Head of caudate nucleus (tissue), 42 donors: Measurements from ENCODE around the gene ZNF646.

Experiments
- DNase-seq, 42 donors: peaks; one replicate each; pipeline versions ENCODE4 v3.0.0 to v3.0.0-alpha.2; 2020 to 2021; ENCODE audit warnings: mixed read lengths in 7 of 42
- intact Hi-C: fragments of 100-400 bp; cut with DNase I; formaldehyde crosslinking; loops from one replicate; pipeline ENCODE4 v1.15.0; 2022

Gene ZNF646

DNA sequence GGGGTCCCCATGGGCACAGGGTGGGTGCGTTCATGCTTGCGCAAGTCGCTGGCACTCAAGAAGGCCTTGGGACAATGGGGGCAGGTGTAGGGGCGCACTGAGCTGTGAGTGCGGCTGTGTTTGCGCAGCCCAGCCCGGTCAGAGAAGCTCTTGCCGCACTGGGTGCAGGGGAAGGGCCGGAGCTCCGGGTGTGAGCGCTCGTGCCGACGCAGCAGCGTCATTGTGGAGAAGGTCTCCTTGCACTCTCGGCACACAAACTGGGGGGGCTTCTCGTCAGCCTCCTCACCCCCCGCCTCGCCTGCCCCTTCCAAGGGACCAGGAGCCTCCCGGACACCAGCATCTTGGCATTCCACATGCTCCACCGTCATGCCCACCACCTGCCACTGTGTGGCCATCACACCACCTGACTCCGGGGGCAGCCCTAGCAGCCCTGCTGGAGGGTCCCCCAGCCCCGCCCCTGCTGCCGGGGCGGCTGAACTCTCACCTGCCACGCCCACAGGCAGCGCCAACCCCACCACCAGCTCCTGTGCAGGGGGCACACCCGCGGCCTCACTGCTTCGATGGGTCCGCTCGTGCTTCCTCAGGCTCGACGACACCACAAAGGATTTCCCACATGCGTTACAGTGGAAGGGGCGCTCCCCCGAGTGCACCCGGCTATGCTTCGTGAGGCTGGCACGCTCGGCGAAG, 13.0 kb upstream of the ZNF646 start:
- intact Hi-C loops: no loop called here
- DNase-seq: no peak

DNA sequence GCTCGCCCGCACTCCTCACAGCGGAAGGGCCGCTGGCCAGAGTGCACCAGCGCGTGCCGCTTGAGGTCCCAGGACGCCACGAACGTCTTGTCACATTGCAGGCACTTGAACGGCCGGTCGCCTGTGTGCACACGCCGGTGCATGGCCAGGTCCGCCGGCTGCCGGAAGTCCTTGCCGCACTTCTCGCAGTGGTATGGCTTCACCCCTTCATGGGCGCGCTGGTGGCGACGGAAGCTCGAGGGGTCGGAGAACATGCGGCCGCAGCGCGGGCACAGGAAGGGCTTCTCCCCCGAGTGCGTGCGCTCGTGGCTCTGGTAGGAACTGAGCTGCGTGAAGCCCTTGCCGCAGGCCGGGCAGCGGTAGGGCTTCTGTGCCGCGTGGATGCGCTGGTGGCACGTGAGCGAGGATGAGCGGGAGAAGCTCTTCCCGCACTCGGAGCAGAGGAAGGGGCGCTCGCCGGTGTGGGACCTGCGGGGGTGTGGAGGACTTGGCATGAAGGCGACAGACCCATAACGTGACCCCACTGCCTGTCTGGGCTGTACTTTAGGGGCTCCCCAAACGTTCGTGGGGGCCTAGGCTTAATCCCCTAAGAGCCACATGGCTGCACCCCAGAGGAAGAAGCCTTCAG, 12.3 kb upstream of the ZNF646 start:
- DNase-seq: no peak
- intact Hi-C loops: no loop called here

DNA sequence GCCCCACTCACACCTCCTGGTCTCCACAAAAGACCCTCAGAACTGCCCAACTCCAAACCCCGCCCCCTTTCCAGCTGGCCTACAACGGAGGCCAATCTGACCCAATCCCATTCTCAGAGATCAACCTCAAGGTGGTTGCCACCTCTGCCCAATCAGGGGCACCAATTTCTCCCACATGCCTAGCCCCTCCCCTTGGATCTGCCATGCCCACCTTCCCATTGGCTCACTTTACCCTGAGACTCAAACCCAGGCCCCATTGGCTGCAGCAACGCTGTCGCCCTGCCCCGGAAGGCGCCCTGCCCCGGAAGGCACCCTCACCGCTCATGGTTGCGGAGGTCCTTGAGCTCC, 10.8 kb upstream of the ZNF646 start:
- no peak for DNase-seq
- intact Hi-C loops: no loop called here

DNA sequence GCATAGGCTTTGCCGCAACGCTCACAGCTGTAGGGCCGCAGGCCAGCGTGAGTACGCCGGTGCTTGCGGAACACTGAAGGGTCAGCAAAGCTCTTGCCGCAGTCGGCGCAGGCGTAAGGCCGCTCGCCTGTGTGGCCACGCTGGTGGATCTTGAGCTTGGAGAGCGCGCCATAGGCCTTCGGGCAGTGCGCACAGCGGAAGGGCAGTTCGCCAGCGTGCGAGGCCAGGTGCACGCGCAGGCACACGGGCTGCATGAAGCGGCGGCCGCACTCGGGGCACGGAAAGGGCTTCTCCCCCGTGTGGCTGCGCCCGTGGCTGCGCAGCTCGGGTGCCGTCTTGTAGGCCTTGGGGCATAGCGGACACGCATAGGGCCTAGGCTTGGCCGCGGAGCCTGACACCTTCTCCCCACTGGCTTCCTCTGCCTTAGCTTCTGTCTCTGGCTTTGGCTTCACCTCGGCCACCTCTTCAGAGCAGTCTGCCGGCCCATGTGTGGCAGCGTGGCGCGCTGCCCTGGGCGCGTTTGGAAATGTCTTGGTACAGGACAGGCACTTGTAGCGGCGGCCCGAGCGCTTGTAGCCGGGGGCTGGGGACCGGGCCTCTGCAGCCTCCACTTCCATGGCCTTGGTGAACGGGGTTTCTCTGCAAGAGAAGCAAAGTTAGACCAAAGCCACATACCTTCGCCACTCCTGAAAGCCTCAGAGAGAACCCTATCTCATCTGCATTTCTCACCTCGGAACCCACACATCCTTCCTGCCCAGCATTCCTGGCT, 10.2 kb upstream of the ZNF646 start:
- no peak for DNase-seq
- intact Hi-C loops: no loop called here

DNA sequence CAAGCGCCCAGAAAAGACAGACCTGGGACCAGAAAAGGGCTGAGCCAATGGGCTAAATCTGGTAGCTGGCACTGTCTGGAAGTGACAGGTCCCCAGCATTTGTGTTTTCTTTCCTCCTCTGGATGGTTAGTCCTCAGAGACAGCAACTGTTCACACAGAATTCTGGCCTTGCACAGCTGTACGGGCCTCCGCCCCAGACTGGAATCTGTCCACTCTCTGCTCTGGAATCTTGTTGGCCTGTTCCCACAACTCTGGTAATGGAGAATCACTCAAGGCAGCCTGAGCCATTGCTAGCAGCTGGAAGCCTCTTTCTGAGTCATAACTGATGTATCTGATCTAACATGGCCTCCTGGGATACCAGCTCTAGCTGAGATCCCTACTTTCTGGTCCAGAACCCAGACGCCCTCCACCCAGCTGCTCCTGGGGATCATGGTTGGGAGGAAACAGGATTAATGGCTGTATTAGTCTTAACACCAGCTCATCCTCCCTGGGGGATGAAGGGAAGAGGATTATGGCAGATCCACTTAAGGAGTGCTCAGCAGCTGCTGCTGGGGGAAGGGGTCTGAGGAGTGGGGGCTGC, 9.2 kb upstream of the ZNF646 start:
- DNase-seq: no peak
- intact Hi-C loops: no loop called here

DNA sequence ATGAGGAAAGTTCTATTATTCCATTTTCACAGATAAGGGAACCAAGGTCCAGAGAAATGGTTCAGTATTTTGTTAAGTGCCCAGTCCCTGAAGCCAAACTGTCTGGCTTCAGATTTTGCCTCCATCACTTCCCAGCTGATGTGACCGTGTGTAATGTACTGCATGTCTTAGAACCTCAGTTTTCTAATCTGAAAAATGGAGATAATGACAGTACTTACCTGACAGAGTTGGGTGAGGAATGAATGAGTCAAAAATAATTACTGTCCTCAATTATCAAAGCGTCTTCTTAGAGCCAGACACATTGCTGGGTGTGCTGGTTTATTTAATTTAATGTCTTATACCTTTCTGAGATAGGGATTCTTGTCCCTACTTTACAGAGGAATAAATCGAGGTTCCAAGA, 6.9 kb upstream of the ZNF646 start:
- DNase-seq: no peak
- intact Hi-C loops: no loop called here

DNA sequence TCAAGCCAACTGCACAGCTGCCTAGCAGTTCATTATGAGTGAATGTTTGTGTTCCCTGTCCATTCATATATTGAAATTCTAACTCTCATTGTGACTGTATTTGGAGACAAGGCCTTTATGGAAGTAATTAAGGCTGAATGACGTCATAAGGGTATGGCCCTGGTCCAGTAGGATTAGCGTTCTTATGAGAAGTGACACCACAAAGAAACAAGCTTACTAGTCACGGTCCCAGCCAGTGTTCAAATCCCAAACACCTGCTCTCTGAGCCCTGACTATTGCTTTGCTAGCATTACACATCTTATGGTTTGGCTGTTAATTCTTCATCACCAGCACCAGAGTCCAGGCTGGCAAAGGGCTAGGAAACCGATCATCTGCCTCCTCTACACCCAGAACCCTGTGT, 2.4 kb upstream of the ZNF646 start:
- intact Hi-C loops: loop anchor here (5.0 kb wide), 1 partner anchor 40 kb away; the partner anchor contains the start of gene STX4
- DNase-seq: no peak

DNA sequence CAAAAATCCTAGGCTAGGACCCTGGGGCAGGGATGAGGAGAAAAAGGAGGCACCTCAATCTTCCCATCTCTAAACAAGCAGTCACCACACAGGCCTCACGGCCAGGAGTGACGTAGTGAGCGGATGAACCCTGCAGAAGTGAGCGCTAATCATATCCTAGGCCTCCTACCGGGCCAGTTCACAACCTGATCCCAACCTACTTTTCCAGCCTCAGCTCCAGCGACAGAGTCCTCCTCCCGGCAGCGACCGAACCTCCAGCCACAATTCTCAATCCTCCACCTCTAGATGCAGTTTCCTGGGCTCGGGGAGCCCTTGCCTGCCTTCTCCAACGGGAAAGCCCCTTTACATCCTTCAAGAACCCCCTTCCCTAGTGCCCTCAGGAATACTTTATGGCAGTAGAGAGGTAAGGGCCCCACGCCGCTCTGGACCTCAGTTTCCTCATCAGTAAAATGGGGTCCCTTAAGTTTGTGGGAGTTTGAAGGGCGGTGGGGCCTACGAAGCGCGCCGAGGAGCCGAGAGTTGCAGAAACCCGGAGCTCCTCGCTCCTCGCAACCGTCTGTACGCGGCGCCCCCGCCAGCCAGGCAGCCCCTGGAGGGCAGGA, 1.6 kb upstream of the ZNF646 start:
- intact Hi-C loops: loop anchor here (5.0 kb wide), 1 partner anchor 40 kb away; the partner anchor contains the start of gene STX4
- DNase-seq: peak in 23 of 42 donors; percentile 3 to 66 (median 39)

DNA sequence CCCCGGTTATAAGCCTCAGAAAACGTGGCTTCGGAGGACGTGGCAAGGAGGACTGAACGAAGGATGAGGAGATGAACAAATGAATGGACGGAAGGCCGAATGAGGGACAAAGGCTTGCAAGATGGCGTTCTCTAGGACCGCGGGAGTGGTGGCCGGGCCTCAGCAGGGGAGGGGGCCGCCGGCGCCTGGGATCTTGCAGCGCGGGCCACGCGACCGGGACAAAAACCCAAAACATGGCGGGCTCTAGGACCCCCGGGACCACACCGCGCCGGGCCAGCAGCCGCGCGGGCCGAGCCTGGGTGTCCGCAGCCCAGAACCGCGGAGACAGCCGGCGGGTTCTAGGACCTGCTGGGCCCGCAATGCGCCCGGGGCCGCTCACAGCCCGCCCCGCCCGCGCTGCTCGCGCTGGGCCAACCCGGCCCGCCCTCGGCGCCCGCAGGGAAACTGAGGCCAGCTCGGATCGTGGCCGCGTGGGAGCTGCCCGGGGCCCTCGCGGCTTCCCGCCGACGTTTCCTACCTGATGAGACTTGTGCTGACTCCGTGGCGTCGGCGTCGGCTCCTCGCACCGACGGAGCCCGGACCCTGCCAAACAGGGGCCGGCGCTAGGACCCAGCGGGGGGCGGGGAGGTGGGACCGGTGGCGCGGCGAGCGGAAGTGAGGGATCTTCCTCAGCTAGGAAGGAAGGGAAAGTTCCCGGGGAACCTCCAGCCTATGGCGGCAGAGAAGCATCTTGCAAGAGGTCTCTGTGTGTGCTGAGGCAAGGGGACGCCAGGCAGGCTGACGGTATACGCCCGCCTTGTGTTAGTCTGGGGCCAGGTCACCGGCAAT, 866 bp upstream of the ZNF646 start:
- DNase-seq: peak; percentile 87 to 98 (median 96)
- intact Hi-C loops: loop anchor here (5.0 kb wide), 1 partner anchor 41 kb away; the partner anchor contains the start of gene STX4

DNA sequence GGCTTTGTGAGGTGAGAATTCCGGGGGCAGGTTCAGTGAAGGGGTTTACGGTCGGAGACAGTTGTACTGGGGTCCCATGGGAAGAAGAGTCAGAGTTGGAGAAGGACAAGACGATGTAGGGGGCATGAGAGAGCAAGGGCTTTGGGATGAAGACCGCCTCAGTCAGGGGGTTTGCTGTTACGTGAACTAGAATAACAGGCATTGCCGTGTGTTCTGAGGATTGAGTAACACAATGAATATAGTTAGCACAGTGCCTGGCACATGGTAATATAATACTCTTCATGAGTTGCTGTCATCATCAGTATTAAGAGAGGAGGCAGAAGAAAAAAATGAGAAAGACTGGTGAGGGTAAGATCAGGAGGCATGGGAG, 577 bp downstream of the ZNF646 start:
- no peak for DNase-seq
- intact Hi-C loops: loop anchor here (5.0 kb wide), 1 partner anchor 42 kb away; the partner anchor contains the start of gene STX4

DNA sequence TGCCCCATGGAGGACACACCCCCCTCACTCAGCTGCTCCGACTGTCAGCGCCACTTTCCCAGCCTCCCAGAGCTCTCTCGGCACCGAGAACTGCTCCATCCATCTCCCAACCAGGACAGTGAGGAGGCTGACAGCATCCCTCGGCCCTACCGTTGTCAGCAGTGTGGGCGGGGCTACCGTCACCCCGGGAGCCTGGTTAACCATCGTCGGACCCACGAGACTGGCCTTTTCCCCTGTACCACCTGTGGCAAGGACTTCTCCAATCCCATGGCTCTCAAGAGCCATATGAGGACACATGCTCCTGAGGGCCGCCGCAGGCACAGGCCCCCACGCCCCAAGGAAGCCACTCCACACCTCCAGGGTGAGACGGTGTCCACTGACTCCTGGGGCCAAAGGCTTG, 2.1 kb downstream of the ZNF646 start:
- intact Hi-C loops: no loop called here
- DNase-seq: no peak

DNA sequence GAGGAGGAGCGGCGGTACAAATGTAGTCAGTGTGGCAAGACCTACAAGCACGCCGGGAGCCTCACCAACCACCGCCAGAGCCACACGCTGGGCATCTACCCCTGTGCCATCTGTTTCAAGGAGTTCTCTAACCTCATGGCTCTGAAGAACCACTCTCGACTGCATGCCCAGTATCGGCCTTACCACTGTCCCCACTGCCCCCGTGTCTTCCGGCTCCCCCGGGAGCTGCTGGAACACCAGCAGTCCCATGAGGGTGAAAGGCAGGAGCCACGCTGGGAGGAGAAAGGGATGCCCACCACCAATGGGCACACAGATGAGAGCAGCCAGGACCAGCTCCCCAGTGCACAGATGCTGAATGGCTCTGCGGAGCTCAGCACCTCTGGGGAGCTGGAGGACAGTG, 2.8 kb downstream of the ZNF646 start:
- DNase-seq: no peak
- intact Hi-C loops: no loop called here

DNA sequence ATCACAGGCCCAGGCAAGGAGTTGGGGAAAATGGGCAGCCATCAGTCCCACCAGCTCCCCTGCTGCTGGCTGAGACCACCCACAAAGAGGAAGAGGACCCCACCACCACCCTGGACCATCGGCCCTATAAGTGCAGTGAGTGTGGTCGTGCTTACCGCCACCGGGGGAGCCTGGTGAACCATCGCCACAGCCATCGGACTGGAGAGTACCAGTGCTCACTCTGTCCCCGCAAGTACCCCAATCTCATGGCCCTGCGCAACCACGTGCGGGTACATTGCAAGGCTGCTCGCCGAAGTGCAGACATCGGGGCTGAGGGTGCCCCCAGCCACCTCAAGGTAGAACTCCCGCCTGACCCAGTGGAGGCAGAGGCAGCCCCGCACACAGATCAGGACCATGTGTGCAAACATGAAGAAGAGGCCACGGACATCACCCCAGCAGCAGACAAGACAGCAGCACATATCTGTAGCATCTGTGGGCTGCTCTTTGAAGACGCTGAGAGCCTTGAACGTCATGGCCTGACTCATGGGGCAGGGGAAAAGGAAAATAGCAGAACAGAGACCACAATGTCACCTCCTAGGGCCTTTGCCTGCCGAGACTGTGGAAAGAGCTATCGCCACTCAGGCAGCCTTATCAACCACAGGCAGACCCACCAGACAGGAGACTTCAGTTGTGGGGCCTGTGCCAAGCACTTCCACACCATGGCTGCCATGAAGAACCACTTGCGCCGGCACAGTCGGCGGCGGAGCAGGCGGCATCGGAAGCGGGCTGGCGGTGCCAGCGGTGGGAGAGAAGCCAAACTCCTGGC, 3.6 kb downstream of the ZNF646 start:
- intact Hi-C loops: no loop called here
- DNase-seq: no peak

DNA sequence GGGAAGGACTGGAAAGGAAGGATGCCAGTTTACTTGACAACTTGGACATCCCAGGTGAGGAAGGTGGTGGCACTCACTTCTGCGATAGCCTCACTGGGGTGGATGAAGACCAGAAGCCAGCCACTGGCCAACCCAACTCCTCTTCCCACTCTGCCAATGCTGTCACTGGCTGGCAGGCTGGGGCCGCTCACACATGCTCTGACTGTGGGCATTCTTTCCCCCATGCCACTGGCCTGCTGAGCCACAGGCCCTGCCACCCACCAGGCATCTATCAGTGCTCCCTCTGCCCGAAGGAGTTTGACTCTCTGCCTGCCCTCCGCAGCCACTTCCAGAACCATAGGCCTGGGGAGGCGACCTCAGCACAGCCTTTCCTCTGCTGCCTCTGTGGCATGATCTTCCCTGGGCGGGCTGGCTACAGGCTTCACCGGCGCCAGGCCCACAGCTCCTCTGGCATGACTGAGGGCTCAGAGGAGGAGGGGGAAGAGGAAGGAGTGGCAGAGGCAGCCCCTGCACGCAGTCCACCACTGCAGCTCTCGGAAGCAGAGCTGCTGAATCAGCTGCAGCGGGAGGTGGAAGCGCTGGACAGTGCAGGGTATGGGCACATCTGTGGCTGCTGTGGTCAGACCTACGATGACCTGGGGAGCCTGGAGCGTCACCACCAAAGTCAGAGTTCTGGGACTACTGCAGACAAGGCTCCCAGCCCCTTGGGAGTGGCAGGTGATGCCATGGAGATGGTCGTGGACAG, 4.5 kb downstream of the ZNF646 start:
- DNase-seq: no peak

DNA sequence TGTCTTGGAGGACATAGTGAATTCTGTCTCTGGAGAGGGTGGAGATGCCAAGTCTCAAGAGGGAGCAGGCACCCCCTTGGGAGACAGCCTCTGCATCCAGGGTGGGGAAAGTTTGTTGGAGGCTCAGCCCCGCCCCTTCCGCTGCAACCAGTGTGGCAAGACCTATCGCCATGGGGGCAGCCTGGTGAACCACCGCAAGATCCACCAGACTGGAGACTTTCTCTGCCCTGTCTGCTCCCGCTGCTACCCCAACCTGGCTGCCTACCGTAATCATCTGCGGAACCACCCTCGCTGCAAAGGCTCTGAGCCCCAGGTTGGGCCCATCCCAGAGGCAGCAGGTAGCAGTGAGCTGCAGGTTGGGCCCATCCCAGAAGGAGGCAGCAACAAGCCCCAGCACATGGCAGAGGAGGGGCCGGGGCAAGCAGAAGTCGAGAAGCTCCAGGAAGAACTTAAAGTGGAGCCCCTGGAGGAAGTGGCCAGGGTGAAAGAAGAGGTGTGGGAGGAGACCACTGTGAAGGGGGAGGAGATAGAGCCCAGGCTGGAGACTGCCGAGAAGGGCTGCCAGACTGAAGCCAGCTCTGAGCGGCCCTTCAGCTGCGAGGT, 5.2 kb downstream of the ZNF646 start:
- no peak for DNase-seq
- intact Hi-C loops: no loop called here

More for the DNA sequence above, 4.5 kb downstream of the ZNF646 start:
- intact Hi-C loops: no loop called here

DNA sequence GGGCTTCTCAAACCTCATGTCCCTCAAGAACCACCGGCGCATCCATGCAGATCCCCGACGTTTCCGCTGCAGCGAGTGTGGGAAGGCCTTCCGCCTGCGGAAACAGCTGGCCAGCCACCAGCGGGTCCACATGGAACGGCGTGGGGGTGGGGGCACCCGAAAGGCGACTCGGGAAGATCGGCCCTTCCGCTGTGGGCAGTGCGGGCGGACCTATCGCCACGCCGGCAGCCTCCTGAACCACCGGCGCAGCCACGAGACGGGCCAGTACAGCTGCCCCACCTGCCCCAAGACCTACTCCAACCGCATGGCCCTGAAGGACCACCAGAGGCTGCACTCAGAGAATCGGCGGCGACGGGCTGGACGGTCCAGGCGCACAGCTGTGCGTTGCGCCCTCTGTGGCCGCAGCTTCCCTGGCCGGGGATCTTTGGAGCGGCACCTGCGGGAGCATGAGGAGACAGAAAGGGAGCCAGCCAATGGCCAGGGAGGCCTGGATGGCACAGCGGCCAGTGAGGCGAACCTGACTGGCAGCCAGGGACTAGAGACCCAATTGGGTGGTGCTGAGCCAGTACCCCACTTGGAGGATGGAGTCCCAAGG, 5.9 kb downstream of the ZNF646 start:
- no peak for DNase-seq
- intact Hi-C loops: no loop called here
